Tibial nerve (tissue), 3 donors: ENCODE measurements around the gene SIRT6.
"Not testable (repeated sequence)": the region's sequence is repeated elsewhere in the genome, so short reads cannot be mapped to it uniquely, and the experiment has no call there.

ENCODE experiments used
- POLR2A ChIP-seq, 2 donors: fragments of 450-650 bp; IDR thresholded peaks; one replicate each; pipeline ENCODE4 v1.6.1; 2017; ENCODE audit warnings: antibody characterized with exemption in 2 of 2, mild to moderate bottlenecking in 2 of 2, moderate library complexity in 2 of 2
- TF ChIP-seq, protein P1 (sequence below), 5 experiments: fragments of 200-600 bp in 3 of 5; fragments of 450-650 bp in 2 of 5; sonication (generic) in 3 of 5; IDR thresholded peaks; one replicate each; pipeline ENCODE4 v1.5.1; 2016 to 2019; ENCODE audit warnings: antibody characterized with exemption in 5 of 5, mild to moderate bottlenecking in 3 of 5, moderate library complexity in 2 of 5

DNA sequence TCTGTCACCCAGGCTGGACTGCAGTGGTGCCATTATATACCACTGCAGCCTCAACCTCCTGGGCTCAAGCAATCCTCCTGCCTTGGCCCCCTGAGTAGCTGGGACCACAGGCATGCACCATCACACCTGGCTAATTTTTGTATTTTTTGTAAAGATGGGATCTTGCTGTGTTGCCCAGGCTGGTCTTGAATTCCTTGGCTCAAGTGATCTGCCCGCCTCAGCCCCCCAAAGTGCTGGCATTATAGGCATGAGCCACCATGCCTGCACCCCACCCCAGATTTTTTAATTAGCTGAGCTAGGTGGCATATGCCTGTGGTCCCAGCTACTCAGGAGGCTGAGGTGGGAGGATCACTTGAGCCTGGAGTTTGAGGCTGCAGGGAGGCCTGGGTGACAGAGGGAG, 39.4 kb downstream of the SIRT6 start:
- TF ChIP-seq, protein P1, sequence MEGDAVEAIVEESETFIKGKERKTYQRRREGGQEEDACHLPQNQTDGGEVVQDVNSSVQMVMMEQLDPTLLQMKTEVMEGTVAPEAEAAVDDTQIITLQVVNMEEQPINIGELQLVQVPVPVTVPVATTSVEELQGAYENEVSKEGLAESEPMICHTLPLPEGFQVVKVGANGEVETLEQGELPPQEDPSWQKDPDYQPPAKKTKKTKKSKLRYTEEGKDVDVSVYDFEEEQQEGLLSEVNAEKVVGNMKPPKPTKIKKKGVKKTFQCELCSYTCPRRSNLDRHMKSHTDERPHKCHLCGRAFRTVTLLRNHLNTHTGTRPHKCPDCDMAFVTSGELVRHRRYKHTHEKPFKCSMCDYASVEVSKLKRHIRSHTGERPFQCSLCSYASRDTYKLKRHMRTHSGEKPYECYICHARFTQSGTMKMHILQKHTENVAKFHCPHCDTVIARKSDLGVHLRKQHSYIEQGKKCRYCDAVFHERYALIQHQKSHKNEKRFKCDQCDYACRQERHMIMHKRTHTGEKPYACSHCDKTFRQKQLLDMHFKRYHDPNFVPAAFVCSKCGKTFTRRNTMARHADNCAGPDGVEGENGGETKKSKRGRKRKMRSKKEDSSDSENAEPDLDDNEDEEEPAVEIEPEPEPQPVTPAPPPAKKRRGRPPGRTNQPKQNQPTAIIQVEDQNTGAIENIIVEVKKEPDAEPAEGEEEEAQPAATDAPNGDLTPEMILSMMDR (IDR thresholded peaks at IDR 0.05): not testable (repeated sequence)
- TF ChIP-seq POLR2A (IDR thresholded peaks at IDR 0.05): not testable (repeated sequence)
